K562 (cell line): Measurements from ENCODE around the gene CRYBG2. TPM values are rescaled to one million over a fixed set of nuclear protein-coding genes. Genes with fewer than 3 reads are reported as not detected.

Experiments
- BRF1 ChIP-seq: IDR thresholded peaks from 3 replicates; pipeline ENCODE4 v1.6.1; 2011; ENCODE audit warnings: borderline replicate concordance, mild to moderate bottlenecking; ENCODE audit not compliant: insufficient read length; ENCODE audit errors: extremely low read depth
- C11orf30 ChIP-seq: fragments of 450-650 bp; IDR thresholded peaks from 2 replicates; pipeline ENCODE4 v1.6.1; 2016; ENCODE audit warnings: low read depth, mild to moderate bottlenecking
- CBX1 ChIP-seq: sonication (generic); IDR thresholded peaks from 2 replicates; pipeline ENCODE4 v1.6.1; 2016; ENCODE audit warnings: antibody characterized with exemption, low read depth, mild to moderate bottlenecking
- COPS2 ChIP-seq: fragments of 450-650 bp; conservative IDR thresholded peaks from 2 replicates; pipeline ENCODE4 v1.6.1; 2016; ENCODE audit warnings: mild to moderate bottlenecking, moderate library complexity
- FOSL1 ChIP-seq: fragments of 200-800 bp; sonication (Bioruptor generic); conservative IDR thresholded peaks from 2 replicates; pipeline ENCODE4 v1.6.1; 2016; ENCODE audit warnings: missing genetic modification characterization, missing compliant biosample characterization
- GABPA ChIP-seq: fragments of 200-800 bp; sonication (Bioruptor generic); conservative IDR thresholded peaks from 2 replicates; pipeline ENCODE4 v1.6.1; 2016; ENCODE audit warnings: low read depth, missing genetic modification characterization, missing compliant biosample characterization
- HDGF ChIP-seq: fragments of 450-650 bp; IDR thresholded peaks from 2 replicates; pipeline ENCODE4 v1.6.1; 2016
- HNRNPUL1 ChIP-seq: fragments of 200-400 bp; formaldehyde crosslinking; IDR thresholded peaks from 2 replicates; pipeline ENCODE4 v1.6.1; 2017; ENCODE audit warnings: low read length
- SRSF3 ChIP-seq: fragments of 200-400 bp; formaldehyde crosslinking; IDR thresholded peaks from 2 replicates; pipeline ENCODE4 v1.6.1; 2016; ENCODE audit warnings: mild to moderate bottlenecking, low read length, moderate library complexity; ENCODE audit not compliant: insufficient read depth
- TOE1 ChIP-seq, 2 experiments: fragments of 450-650 bp in 1 of 2; sonication (generic) in 1 of 2; formaldehyde crosslinking in 1 of 2; IDR thresholded peaks; 2 replicates each; pipeline versions ENCODE4 v1.7.1 to v1.8.0; 2016 to 2022; ENCODE audit warnings: borderline replicate concordance in 2 of 2, mild to moderate bottlenecking in 2 of 2, antibody characterized with exemption in 1 of 2, inconsistent platforms in 1 of 2, low read depth in 1 of 2, missing genetic modification reagents in 1 of 2, moderate library complexity in 1 of 2
- TRIM28 ChIP-seq: fragments of 450-650 bp; IDR thresholded peaks from 2 replicates; pipeline ENCODE4 v1.6.1; 2017
- ZKSCAN8 ChIP-seq: fragments of 200-800 bp; sonication (Bioruptor generic); IDR thresholded peaks from 2 replicates; pipeline ENCODE4 v1.6.1; 2016; ENCODE audit warnings: missing genetic modification characterization, missing compliant biosample characterization
- ZNF232 ChIP-seq: sonication (generic); formaldehyde crosslinking; IDR thresholded peaks from 2 replicates; pipeline ENCODE4 v1.8.0; 2022; ENCODE audit warnings: mild to moderate bottlenecking, missing genetic modification reagents
- ZNF24 ChIP-seq: fragments of 450-650 bp; IDR thresholded peaks from 2 replicates; pipeline ENCODE4 v1.6.1; 2016
- polyA plus RNA-seq, 8 experiments: library from polyadenylated mRNA; depleted of rRNA in 4 of 8; stranded (reverse) in 5 of 8; unstranded in 3 of 8; fragments of >200 nt; fragmentation: Nextera tagmentation in 2 of 8; fragmentation: Illumina TruSeq in 1 of 8; extraction: Ambion mirVana in 2 of 8; extraction: Trizol in 1 of 8; gene quantifications; 2 replicates each; pipeline versions ENCODE4 v1.2.1 to v1.2.3, GENCODE V29; 2011 to 2014; ENCODE audit warnings: inconsistent platforms in 1 of 8, missing spikeins in 1 of 8
- total RNA-seq, 7 experiments: library from RNA; depleted of rRNA in 6 of 7; stranded (reverse); fragments of >200 nt in 6 of 7; fragmentation: Illumina TruSeq in 2 of 7; extraction: Trizol in 2 of 7; gene quantifications; 2 replicates each; pipeline versions ENCODE4 v1.2.1 to v1.2.3, GENCODE V29; 2011 to 2021; ENCODE audit warnings: low replicate concordance in 1 of 7
- TF ChIP-seq, protein P1 (sequence below): fragments of 450-650 bp; IDR thresholded peaks from 2 replicates; pipeline ENCODE4 v1.6.1; 2017; ENCODE audit warnings: antibody characterized with exemption
- TF ChIP-seq, protein P2 (sequence below): fragments of 450-650 bp; conservative IDR thresholded peaks from 2 replicates; pipeline ENCODE4 v1.6.1; 2016; ENCODE audit warnings: missing genetic modification characterization, low read depth, mild to moderate bottlenecking, control low read depth, missing compliant biosample characterization
- TF ChIP-seq, protein P3 (sequence below): sonication (generic); formaldehyde crosslinking; IDR thresholded peaks from 2 replicates; pipeline ENCODE4 v1.8.0; 2022; ENCODE audit warnings: mild to moderate bottlenecking, missing genetic modification reagents
- TF ChIP-seq, protein P4 (sequence below): sonication (generic); formaldehyde crosslinking; IDR thresholded peaks from 2 replicates; pipeline ENCODE4 v1.8.0; 2023; ENCODE audit warnings: mild to moderate bottlenecking, missing genetic modification reagents

Gene CRYBG2
- total and polyA plus RNA-seq, 9 of the 15 experiments (the other 6 are each of a cell fraction or from before 2014, with no cell fraction given) = 0.39 to 8.5 (median 3.7) TPM

DNA sequence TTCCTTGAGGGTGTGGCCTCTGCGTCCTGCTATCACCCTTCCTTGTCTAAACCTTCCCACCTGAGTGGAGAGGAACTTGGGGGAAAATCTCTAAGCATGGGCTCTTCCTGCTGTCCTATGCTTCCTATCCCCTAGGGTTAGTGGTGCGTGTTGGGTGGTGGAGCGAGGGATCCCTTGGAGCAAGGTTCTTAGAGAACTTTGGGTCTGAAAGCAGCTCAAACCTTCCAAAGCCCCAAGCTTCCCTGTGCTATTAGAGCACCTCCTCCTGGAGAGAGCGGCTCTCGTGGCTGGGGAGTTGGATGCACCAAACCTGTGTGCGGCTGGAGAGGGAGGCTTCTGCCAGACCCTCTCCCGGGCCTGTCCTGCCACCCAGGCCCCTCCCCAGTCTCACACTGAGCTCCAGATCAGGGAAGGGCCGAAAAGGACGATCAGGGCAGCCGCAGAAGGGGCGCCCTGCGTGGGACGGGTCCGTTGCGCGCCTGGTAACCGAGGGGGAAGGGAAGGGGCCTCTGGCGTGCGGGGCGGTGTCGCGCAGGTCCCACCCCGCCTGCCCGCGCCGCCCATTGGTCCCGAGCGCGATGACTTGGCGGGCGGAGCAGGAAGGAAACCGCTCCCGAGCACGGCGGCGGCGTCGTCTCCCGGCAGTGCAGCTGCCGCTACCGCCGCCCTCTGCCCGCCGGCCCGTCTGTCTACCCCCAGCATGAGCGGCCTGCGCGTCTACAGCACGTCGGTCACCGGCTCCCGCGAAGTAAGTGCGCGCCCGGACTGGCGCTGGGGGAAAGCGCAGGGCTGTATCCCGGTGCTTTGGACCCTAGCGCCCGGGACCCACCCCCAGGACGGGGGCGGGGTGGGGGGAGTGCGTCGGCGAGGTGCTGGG is 74.2 kb downstream of the CRYBG2 start, which contains the start of gene SH3BGRL3 (continued):
- TF ChIP-seq HDGF (no peak; the same call in 1 of the 2 replicates), BRF1 (no peak), HNRNPUL1 (peak; percentile 77; the same call in 1 of the 2 replicates), TOE1 (IDR thresholded peaks at IDR 0.05; ENCODE audit: borderline replicate concordance) (peak; percentile 56; the same call in 1 of the 2 replicates), TOE1 (CRISPR knock-in tag; IDR thresholded peaks at IDR 0.05; ENCODE audit: borderline replicate concordance, low read depth) (peak; percentile 87; the same call in 1 of the 2 replicates), ZKSCAN8 (no peak), SRSF3 (no peak), COPS2 (no peak), TRIM28 (peak; percentile 62), ZNF232 (CRISPR knock-in tag) (0 out of 2 replicates have a peak, but pooled peaks have one; percentile 69), GABPA (tag) (peak; percentile 74), C11orf30 (peak; percentile 47), ZNF24 (0 out of 2 replicates have a peak, but pooled peaks have one; percentile 8), CBX1 (no peak; the same call in 1 of the 2 replicates), FOSL1 (tag) (peak; percentile 75)
- TF ChIP-seq, protein P1, sequence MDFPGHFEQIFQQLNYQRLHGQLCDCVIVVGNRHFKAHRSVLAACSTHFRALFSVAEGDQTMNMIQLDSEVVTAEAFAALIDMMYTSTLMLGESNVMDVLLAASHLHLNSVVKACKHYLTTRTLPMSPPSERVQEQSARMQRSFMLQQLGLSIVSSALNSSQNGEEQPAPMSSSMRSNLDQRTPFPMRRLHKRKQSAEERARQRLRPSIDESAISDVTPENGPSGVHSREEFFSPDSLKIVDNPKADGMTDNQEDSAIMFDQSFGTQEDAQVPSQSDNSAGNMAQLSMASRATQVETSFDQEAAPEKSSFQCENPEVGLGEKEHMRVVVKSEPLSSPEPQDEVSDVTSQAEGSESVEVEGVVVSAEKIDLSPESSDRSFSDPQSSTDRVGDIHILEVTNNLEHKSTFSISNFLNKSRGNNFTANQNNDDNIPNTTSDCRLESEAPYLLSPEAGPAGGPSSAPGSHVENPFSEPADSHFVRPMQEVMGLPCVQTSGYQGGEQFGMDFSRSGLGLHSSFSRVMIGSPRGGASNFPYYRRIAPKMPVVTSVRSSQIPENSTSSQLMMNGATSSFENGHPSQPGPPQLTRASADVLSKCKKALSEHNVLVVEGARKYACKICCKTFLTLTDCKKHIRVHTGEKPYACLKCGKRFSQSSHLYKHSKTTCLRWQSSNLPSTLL = no peak
- TF ChIP-seq, protein P2, sequence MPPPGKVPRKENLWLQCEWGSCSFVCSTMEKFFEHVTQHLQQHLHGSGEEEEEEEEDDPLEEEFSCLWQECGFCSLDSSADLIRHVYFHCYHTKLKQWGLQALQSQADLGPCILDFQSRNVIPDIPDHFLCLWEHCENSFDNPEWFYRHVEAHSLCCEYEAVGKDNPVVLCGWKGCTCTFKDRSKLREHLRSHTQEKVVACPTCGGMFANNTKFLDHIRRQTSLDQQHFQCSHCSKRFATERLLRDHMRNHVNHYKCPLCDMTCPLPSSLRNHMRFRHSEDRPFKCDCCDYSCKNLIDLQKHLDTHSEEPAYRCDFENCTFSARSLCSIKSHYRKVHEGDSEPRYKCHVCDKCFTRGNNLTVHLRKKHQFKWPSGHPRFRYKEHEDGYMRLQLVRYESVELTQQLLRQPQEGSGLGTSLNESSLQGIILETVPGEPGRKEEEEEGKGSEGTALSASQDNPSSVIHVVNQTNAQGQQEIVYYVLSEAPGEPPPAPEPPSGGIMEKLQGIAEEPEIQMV (tag) = no peak
- TF ChIP-seq, protein P3, sequence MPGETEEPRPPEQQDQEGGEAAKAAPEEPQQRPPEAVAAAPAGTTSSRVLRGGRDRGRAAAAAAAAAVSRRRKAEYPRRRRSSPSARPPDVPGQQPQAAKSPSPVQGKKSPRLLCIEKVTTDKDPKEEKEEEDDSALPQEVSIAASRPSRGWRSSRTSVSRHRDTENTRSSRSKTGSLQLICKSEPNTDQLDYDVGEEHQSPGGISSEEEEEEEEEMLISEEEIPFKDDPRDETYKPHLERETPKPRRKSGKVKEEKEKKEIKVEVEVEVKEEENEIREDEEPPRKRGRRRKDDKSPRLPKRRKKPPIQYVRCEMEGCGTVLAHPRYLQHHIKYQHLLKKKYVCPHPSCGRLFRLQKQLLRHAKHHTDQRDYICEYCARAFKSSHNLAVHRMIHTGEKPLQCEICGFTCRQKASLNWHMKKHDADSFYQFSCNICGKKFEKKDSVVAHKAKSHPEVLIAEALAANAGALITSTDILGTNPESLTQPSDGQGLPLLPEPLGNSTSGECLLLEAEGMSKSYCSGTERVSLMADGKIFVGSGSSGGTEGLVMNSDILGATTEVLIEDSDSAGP (CRISPR knock-in tag) = no peak
- TF ChIP-seq, protein P4, sequence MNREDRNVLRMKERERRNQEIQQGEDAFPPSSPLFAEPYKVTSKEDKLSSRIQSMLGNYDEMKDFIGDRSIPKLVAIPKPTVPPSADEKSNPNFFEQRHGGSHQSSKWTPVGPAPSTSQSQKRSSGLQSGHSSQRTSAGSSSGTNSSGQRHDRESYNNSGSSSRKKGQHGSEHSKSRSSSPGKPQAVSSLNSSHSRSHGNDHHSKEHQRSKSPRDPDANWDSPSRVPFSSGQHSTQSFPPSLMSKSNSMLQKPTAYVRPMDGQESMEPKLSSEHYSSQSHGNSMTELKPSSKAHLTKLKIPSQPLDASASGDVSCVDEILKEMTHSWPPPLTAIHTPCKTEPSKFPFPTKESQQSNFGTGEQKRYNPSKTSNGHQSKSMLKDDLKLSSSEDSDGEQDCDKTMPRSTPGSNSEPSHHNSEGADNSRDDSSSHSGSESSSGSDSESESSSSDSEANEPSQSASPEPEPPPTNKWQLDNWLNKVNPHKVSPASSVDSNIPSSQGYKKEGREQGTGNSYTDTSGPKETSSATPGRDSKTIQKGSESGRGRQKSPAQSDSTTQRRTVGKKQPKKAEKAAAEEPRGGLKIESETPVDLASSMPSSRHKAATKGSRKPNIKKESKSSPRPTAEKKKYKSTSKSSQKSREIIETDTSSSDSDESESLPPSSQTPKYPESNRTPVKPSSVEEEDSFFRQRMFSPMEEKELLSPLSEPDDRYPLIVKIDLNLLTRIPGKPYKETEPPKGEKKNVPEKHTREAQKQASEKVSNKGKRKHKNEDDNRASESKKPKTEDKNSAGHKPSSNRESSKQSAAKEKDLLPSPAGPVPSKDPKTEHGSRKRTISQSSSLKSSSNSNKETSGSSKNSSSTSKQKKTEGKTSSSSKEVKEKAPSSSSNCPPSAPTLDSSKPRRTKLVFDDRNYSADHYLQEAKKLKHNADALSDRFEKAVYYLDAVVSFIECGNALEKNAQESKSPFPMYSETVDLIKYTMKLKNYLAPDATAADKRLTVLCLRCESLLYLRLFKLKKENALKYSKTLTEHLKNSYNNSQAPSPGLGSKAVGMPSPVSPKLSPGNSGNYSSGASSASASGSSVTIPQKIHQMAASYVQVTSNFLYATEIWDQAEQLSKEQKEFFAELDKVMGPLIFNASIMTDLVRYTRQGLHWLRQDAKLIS = peak; percentile 85; the same call in 1 of the 2 replicates
